HepG2 (cell line): ENCODE data around the gene HPCAL4. TPM values are rescaled to one million over a fixed set of nuclear protein-coding genes. Genes with fewer than 3 reads are reported as not detected.

Source experiments
- ATAC-seq: fragments of 200-7000 bp; cut with Tn5 transposase; 3 replicates; pipeline ENCODE4 v1.9.1; 2020; ENCODE audit warnings: mild to moderate bottlenecking, moderate library complexity
- BruUV-seq: library from RNA; stranded (reverse); fragments of 400-500 nt; replicated peaks from 2 replicates; lab custom pipeline; 2021; lab: Mats Ljungman, UMichigan
- CTCF ChIA-PET: fragments of 300-600 bp; formaldehyde crosslinking; extraction: SDS; loops from one replicate; lab custom pipeline; 2021; ENCODE audit warnings: low total read pairs, inconsistent platforms, low intra/inter-chr PET ratio; lab: Yijun Ruan, JAX
- POLR2A ChIA-PET: fragments of 350-600 bp; sonication (Branson Sonifier 250); formaldehyde crosslinking; loops from one replicate; lab custom pipeline; 2020; ENCODE audit warnings: antibody characterized with exemption, inconsistent platforms; lab: Yijun Ruan, JAX
- DNase-seq: peaks from one replicate; pipeline ENCODE4 v3.0.0-alpha.2; 2015; ENCODE audit warnings: low spot score
- FAIRE-seq: peaks from 3 replicates; lab custom pipeline; 2011; peaks lifted over from hg19 to GRCh38; lab: Jason Lieb, UNC
- H2AFZ ChIP-seq: one replicate; pipeline ENCODE4 v1.6.1; 2011; ENCODE audit warnings: low read length, inconsistent platforms
- H3K27ac ChIP-seq: fragments of 300-600 bp; 3 replicates; pipeline ENCODE4 v1.8.0; 2011; ENCODE audit warnings: mixed run types, mild to moderate bottlenecking, mixed read lengths, low read length, inconsistent platforms; ENCODE audit not compliant: insufficient read depth; ENCODE audit errors: extremely low read length
- H3K27me3 ChIP-seq, 2 experiments: fragments of 200-600 bp in 1 of 2; 2 replicates in 1 of 2; 3 replicates in 1 of 2; pipeline versions ENCODE4 v1.6.0 to v1.8.0; 2011; ENCODE audit warnings: low read length in 2 of 2, mild to moderate bottlenecking in 2 of 2, moderate library complexity in 2 of 2, inconsistent platforms in 1 of 2; ENCODE audit not compliant: insufficient read depth in 2 of 2, control insufficient read depth in 1 of 2
- H3K36me3 ChIP-seq, 2 experiments: fragments of 200-600 bp in 1 of 2; replicated peaks in 1 of 2; 2 replicates in 1 of 2; 3 replicates in 1 of 2; pipeline versions ENCODE4 v1.5.1 to v1.8.0; 2011; ENCODE audit warnings: low read length in 2 of 2, inconsistent platforms in 1 of 2; ENCODE audit not compliant: insufficient read depth in 2 of 2, control insufficient read depth in 1 of 2
- H3K4me1 ChIP-seq: 2 replicates; pipeline ENCODE4 v1.5.1; 2012; ENCODE audit warnings: low read length, inconsistent platforms; ENCODE audit not compliant: insufficient read depth
- H3K4me2 ChIP-seq: 2 replicates; pipeline ENCODE4 v1.6.0; 2011; ENCODE audit warnings: low read depth, low read length, inconsistent platforms
- H3K4me3 ChIP-seq, 3 experiments: fragments of 200-600 bp in 1 of 3; sonication (generic), shearing (Covaris generic) in 1 of 3; replicated peaks in 1 of 3; 2 replicates each; pipeline ENCODE4 v1.5.1; 2011 to 2016; ENCODE audit warnings: low read length in 3 of 3, inconsistent platforms in 2 of 3, low read depth in 2 of 3, mild to moderate bottlenecking in 2 of 3, control low read depth in 1 of 3, mixed read lengths in 1 of 3; ENCODE audit not compliant: insufficient read depth in 1 of 3
- H3K79me2 ChIP-seq: one replicate; pipeline ENCODE4 v1.6.1; 2011; ENCODE audit warnings: low read length, inconsistent platforms; ENCODE audit not compliant: insufficient read depth
- H3K9ac ChIP-seq: 2 replicates; pipeline ENCODE4 v1.6.0; 2011; ENCODE audit warnings: mild to moderate bottlenecking, low read depth, low read length, inconsistent platforms; ENCODE audit not compliant: insufficient read depth
- H3K9me3 ChIP-seq: 2 replicates; pipeline ENCODE4 v1.5.1; 2012; ENCODE audit warnings: mild to moderate bottlenecking, low read length
- H4K20me1 ChIP-seq: 2 replicates; pipeline ENCODE4 v1.6.0; 2011; ENCODE audit warnings: inconsistent platforms, mild to moderate bottlenecking, low read length, moderate library complexity; ENCODE audit not compliant: insufficient read depth
- ADNP ChIP-seq: sonication (generic); formaldehyde crosslinking; IDR thresholded peaks from 2 replicates; pipeline ENCODE4 v1.4.0; 2020; ENCODE audit warnings: missing genetic modification reagents
- BORCS8-MEF2B ChIP-seq: sonication (generic); formaldehyde crosslinking; IDR thresholded peaks from 2 replicates; pipeline ENCODE4 v1.8.0; 2022; ENCODE audit warnings: mild to moderate bottlenecking, missing genetic modification reagents
- CAMTA2 ChIP-seq: sonication (generic); formaldehyde crosslinking; IDR thresholded peaks from 2 replicates; pipeline ENCODE4 v1.4.0; 2020; ENCODE audit warnings: mild to moderate bottlenecking, missing genetic modification reagents, borderline replicate concordance
- DNMT1 ChIP-seq: sonication (generic); formaldehyde crosslinking; IDR thresholded peaks from 2 replicates; pipeline ENCODE4 v1.5.1; 2020; ENCODE audit warnings: mild to moderate bottlenecking, missing genetic modification reagents
- E2F5 ChIP-seq: sonication (generic); formaldehyde crosslinking; conservative IDR thresholded peaks from 2 replicates; pipeline ENCODE4 v1.4.0; 2020; ENCODE audit warnings: missing genetic modification reagents
- ELF4 ChIP-seq: sonication (generic); formaldehyde crosslinking; IDR thresholded peaks from 2 replicates; pipeline ENCODE4 v1.5.0; 2020; ENCODE audit warnings: missing genetic modification reagents, mild to moderate bottlenecking, moderate library complexity, borderline replicate concordance
- GATA4 ChIP-seq: sonication (generic); IDR thresholded peaks from 2 replicates; pipeline ENCODE4 v1.6.1; 2016; ENCODE audit warnings: antibody characterized with exemption, low read depth, borderline replicate concordance
- GFI1 ChIP-seq: sonication (generic); formaldehyde crosslinking; IDR thresholded peaks from 2 replicates; pipeline ENCODE4 v1.5.0; 2020; ENCODE audit warnings: missing genetic modification reagents, mild to moderate bottlenecking, borderline replicate concordance
- NR2C2 ChIP-seq: sonication (generic); formaldehyde crosslinking; IDR thresholded peaks from 2 replicates; pipeline ENCODE4 v1.4.0; 2020; ENCODE audit warnings: missing genetic modification reagents, mild to moderate bottlenecking, moderate library complexity, borderline replicate concordance
- PHF21A ChIP-seq: sonication (generic); formaldehyde crosslinking; IDR thresholded peaks from 2 replicates; pipeline ENCODE4 v1.5.0; 2020; ENCODE audit warnings: mild to moderate bottlenecking, missing genetic modification reagents
- SETDB1 ChIP-seq: sonication (generic); formaldehyde crosslinking; IDR thresholded peaks from 2 replicates; pipeline ENCODE4 v1.5.1; 2020; ENCODE audit warnings: missing genetic modification reagents, mild to moderate bottlenecking, borderline replicate concordance
- SMARCE1 ChIP-seq: fragments of 450-650 bp; IDR thresholded peaks from 2 replicates; pipeline ENCODE4 v1.6.1; 2017; ENCODE audit warnings: borderline replicate concordance
- SRF ChIP-seq: IDR thresholded peaks from 2 replicates; pipeline ENCODE4 v1.6.1; 2011; ENCODE audit warnings: mild to moderate bottlenecking, low read depth, low read length, moderate library complexity
- ZBTB42 ChIP-seq: sonication (generic); formaldehyde crosslinking; IDR thresholded peaks from 2 replicates; pipeline ENCODE4 v1.5.0; 2020; ENCODE audit warnings: mild to moderate bottlenecking, missing genetic modification reagents
- ZNF3 ChIP-seq: IDR thresholded peaks from 2 replicates; pipeline ENCODE4 v1.7.0; 2017; ENCODE audit warnings: inconsistent platforms
- ZNF460 ChIP-seq: sonication (generic); formaldehyde crosslinking; IDR thresholded peaks from 2 replicates; pipeline ENCODE4 v1.5.1; 2020; ENCODE audit warnings: missing genetic modification reagents, mild to moderate bottlenecking, borderline replicate concordance
- ZNF782 ChIP-seq: sonication (generic); formaldehyde crosslinking; IDR thresholded peaks from 2 replicates; pipeline ENCODE4 v1.4.0; 2020; ENCODE audit warnings: missing genetic modification reagents, mild to moderate bottlenecking, borderline replicate concordance
- WGBS: methylation state at CpG from one replicate; pipeline ENCODE4 v1.1.6; 2017; ENCODE audit warnings: low lambda C conversion rate; 5-methylcytosine and 5-hydroxymethylcytosine counted together
- in situ Hi-C: cut with HindIII; loops from 2 replicates; pipeline ENCODE4 v1.10.0; 2017; ENCODE audit warnings: low pct_unique_long_range_greater_than_20kb; ENCODE audit not compliant: extremely low pct_ligation_motif_present
- intact Hi-C: fragments of 100-400 bp; cut with micrococcal nuclease; formaldehyde crosslinking; loops from one replicate; pipeline ENCODE4 v1.10.0; 2022; ENCODE audit not compliant: unreplicated experiment
- polyA plus RNA-seq, 8 experiments: library from polyadenylated mRNA; depleted of rRNA in 3 of 8; stranded (reverse) in 7 of 8; unstranded in 1 of 8; fragments of >200 nt; fragmentation: Illumina TruSeq in 4 of 8; extraction: Trizol in 4 of 8; gene quantifications; 2 replicates each; pipeline versions ENCODE4 v1.2.1 to v1.2.3, GENCODE V29; 2011 to 2016; ENCODE audit warnings: low read depth in 4 of 8, missing spikeins in 1 of 8, mixed read lengths in 1 of 8; ENCODE audit not compliant: insufficient read depth in 1 of 8
- total RNA-seq, 5 experiments: library from RNA; depleted of rRNA; stranded (reverse); fragments of >200 nt; fragmentation: Illumina TruSeq; extraction: Trizol; gene quantifications; 2 replicates each; pipeline ENCODE4 v1.2.3, GENCODE V29; 2016; ENCODE audit warnings: low read depth in 1 of 5

The HPCAL4 gene
- total and polyA plus RNA-seq, 2 of the 13 experiments (the other 11 are each of a cell fraction or from before 2014, with no cell fraction given) = not detected

GRCh38 chr1:39727932-39728317 is 36.7 kb upstream of the HPCAL4 start:
- no peak overlapping the region for H3K4me2 ChIP-seq
- no peaks in the 10 kb centered on the region for H3K79me2 ChIP-seq
- CTCF ChIA-PET = no interaction called here
- POLR2A ChIA-PET = no interaction called here
- no peak overlapping the region for H3K9ac ChIP-seq
- no peak for TF ChIP-seq ZNF460 (CRISPR knock-in tag)
- no peak for TF ChIP-seq ZBTB42 (CRISPR knock-in tag)
- no peak for TF ChIP-seq E2F5 (CRISPR knock-in tag)
- TF ChIP-seq DNMT1 (CRISPR knock-in tag) = no peak
- FAIRE-seq (no peak), ATAC-seq (no peak), DNase-seq (no peak)
- no peaks in the 10 kb centered on the region for H3K4me1 ChIP-seq
- in situ Hi-C loops (loop anchor here (10.0 kb wide), 1 partner anchor 123 kb away; no protein-coding TSS in a partner anchor), intact Hi-C loops (no loop called here)
- no peaks in the 10 kb centered on the region for H4K20me1 ChIP-seq
- H3K27me3 ChIP-seq = peaks cover 2 to 20% of the 10 kb centered on the region in 2 experiments; a peak in 4 of 5 replicates
- no TSS peak for BruUV-seq
- H3K27ac ChIP-seq = no peak overlapping the region
- no peaks in the 10 kb centered on the region for H3K9me3 ChIP-seq
- no peak overlapping the region for H3K4me3 ChIP-seq
- H3K36me3 ChIP-seq = no peaks in the 10 kb centered on the region
- no peak overlapping the region for H2AFZ ChIP-seq
- 64% methylated on average over 11 of the region's 14 CpGs for WGBS

- no peak overlapping the region for H2AFZ ChIP-seq
- in situ Hi-C loops = loop anchor here (10.0 kb wide), 1 partner anchor 123 kb away; no protein-coding TSS in a partner anchor
- peaks cover 2 to 16% of the 10 kb centered on the region in 2 experiments; a peak in 4 of 5 replicates for H3K27me3 ChIP-seq
- POLR2A ChIA-PET = no interaction called here
- no peaks in the 10 kb centered on the region for H4K20me1 ChIP-seq
- no peak overlapping the region for H3K27ac ChIP-seq
- no peak for DNase-seq
- intact Hi-C loops = no loop called here
- H3K4me1 ChIP-seq = no peaks in the 10 kb centered on the region
- no peaks in the 10 kb centered on the region for H3K79me2 ChIP-seq
- H3K9ac ChIP-seq = no peak overlapping the region
- BruUV-seq = no TSS peak
- CTCF ChIA-PET = no interaction called here
- H3K4me3 ChIP-seq = no peak overlapping the region
- H3K9me3 ChIP-seq = no peaks in the 10 kb centered on the region
- FAIRE-seq = no peak
- H3K4me2 ChIP-seq = no peak overlapping the region
- no peak for ATAC-seq
- 27% methylated on average over 8 of the region's 10 CpGs for WGBS
- no peaks in the 10 kb centered on the region for H3K36me3 ChIP-seq
- no peak for TF ChIP-seq GFI1 (CRISPR knock-in tag)
- TF ChIP-seq ZNF3 = no peak
- TF ChIP-seq BORCS8-MEF2B (CRISPR knock-in tag) = no peak
- TF ChIP-seq PHF21A = no peak
- no peak for TF ChIP-seq ADNP
- no peak for TF ChIP-seq CAMTA2 (CRISPR knock-in tag)
- no peak for TF ChIP-seq SRF
- no peak for TF ChIP-seq SETDB1 (CRISPR knock-in tag)
- TF ChIP-seq ZNF782 (CRISPR knock-in tag) = no peak
- TF ChIP-seq NR2C2 (CRISPR knock-in tag) = no peak
- no peak for TF ChIP-seq GATA4
- no peak for TF ChIP-seq SMARCE1
- no peak for TF ChIP-seq ELF4 (CRISPR knock-in tag)
Observed at GRCh38 chr1:39727221-39727931, 36.1 kb upstream of the HPCAL4 start.
